NOMO-1 treated with dmso at 0.1 percent for 144 hours (cell line): ENCODE data around the gene CENPB.

Experiments used
- DNase-seq: peaks from one replicate; lab custom pipeline; 2025; ENCODE audit not compliant: unreplicated experiment; lab: John Stamatoyannopoulos, UW

CENPB gene

DNA sequence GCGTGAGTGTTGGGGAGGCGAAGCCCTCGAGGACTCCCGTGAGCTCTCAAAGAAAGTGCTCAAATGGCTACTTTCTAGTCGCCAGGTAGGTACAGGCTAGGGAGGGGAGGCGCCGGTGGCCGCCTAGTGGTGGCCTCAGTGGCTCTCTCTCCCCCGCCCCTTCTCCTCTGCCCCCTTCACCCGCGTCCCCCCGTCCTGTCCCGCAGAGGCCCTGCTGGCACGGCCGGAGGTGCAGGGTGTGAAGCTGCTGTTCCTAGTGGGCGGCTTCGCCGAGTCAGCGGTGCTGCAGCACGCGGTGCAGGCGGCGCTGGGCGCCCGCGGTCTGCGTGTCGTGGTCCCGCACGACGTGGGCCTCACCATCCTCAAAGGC is 35.2 kb downstream of the CENPB start:
- DNase-seq: no peak

DNA sequence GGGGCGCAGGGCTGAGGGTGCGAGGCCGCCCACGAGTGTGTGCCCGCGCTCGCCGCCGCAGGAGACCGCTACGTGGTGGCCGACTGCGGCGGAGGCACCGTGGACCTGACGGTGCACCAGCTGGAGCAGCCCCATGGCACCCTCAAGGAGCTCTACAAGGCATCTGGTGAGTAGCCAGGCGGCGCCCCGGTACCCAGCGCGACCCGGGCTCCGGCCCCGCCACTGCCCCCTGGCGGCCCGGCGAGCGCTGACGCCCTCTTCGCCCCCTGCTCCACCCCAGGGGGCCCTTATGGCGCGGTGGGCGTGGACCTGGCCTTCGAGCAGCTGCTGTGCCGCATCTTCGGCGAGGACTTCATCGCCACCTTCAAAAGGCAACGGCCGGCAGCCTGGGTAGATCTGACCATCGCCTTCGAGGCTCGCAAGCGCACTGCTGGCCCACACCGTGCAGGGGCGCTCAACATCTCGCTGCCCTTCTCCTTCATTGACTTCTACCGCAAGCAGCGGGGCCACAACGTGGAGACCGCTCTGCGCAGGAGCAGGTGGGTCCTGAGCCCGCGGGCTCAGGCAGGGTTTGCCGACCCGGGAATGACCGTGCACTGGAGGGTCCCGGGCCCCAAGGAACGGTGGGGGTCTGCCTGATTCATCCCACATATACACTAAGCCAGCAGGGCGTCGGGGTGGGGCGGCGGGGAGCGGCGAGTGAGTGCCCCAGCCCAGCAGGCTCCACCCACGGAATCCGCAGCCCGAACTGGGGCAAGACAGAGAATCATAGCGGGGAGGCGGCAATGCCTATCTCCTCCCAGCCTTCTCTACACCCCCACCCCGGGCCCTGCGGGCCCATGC is 36.6 kb downstream of the CENPB start:
- DNase-seq: no peak

DNA sequence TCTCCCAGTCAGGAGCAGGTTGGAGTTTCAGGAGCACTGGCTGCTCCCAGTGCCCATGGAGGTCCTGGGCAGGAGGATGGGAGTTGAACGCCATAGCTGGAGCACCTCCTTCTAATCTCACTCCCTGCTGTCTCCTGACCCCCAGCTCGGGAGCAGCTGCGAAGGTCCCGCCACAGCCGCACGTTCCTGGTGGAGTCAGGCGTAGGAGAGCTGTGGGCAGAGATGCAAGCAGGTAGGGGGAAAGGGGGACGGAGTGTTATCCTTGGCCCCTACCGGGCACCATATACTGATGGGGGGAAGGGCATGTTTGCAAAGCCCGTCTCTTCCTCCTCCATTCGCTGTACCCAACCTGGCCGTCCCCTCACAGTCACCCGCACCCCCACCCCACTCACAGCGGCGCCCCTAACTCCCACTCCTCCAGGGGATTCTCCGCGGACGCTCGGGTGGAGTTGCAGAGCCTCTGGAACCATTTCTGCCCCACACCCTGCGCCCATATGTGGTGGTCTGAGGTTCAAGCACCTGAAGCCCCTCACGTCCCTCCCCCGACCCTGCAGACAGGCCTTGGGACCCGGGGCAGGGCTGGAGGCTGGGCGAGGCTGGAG is 37.4 kb downstream of the CENPB start:
- DNase-seq: no peak

DNA sequence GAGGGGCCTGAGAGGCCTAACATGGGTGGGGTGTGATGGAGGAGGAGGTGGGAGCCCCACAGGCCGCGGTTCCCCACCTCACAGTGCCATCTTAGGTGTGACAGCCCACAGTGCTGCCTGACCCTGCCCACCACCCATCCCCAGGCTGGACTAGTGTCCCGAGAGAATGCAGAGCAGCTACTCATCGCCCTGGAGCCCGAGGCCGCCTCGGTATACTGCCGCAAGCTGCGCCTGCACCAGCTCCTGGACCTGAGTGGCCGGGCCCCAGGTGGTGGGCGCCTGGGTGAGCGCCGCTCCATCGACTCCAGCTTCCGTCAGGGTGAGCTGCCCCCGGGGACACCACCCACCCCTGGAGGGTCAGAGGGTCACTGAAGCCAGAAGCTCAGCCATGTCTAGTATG is 38.5 kb downstream of the CENPB start:
- DNase-seq: no peak

DNA sequence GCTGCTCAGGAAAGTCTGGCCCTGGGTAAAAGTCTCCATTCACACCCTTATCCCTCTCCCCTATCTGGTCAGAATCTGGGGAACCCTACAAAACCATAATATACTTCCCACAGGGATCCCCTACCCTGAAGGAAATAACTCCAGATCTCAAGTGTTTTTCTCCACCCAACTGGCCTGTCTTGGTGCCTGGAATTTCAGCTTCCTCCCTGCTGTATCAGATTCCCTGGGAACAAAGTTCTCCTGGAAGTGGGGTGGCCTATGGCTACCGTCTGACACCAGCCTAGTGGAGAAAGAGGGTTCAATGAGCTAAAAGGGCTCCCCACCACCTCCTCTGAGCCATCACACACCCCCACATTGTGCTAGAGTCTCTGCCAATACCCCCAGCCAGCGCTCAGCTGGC is 39.1 kb downstream of the CENPB start:
- no peak for DNase-seq

DNA sequence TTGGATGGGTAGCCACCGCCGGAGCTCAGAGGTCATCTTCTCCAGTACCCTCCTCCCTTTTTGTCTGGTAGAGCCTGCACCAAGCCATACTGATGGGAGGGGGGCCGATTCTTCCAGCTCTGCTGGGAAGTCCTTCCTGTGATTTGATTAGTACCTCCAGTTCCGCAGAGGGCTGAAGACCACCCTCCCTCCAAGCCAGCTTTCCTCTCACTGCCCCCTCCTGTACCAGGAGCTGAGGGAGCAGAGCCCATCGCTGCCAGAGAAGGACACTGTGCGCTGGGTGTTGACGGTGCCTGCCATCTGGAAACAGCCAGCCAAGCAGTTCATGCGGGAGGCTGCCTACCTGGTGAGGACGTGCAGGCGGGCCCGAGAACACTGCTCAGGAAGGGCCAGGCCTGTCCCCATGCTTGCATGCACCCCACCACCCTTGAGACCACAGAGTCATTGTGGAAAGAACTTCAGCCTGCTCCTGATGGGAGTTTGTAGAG is 40.8 kb downstream of the CENPB start:
- DNase-seq: no peak

DNA sequence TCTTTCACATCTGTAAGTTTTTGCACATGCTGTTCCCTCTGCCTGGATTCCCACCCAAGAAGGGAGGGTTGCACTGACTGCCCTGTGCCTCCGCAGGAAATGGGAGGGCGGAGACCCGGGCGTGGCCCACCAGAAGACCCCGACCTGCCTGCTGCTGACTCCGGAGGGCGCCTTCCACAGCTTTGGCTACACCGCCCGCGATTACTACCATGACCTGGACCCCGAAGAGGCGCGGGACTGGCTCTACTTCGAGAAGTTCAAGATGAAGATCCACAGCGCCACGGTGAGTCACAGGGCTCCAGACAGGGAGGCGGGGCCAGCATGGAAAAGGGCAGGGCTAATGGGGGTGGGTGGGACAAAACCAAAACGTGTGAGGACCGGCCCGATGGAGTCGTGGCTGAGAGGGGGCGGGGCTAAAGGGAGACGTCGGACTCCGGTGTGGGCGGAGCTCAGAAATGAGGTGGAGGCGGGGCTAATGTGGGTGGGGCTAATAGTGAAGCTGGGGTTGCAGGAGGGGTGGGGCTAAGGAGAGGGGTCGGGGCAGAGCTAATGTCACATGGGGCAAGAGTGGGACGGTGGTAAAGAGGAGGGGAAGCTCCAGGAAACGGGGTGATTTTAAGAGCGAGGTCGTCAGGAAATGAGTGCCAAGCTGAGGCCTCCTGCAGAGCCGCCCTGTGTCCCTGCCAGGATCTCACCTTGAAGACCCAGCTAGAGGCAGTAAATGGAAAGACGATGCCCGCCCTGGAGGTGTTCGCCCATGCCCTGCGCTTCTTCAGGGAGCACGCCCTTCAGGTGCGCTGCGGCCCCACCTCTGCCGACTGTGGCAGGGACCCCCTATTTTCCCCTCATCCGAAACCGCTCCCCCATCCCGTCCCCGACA is 41.5 kb downstream of the CENPB start:
- no peak for DNase-seq

DNA sequence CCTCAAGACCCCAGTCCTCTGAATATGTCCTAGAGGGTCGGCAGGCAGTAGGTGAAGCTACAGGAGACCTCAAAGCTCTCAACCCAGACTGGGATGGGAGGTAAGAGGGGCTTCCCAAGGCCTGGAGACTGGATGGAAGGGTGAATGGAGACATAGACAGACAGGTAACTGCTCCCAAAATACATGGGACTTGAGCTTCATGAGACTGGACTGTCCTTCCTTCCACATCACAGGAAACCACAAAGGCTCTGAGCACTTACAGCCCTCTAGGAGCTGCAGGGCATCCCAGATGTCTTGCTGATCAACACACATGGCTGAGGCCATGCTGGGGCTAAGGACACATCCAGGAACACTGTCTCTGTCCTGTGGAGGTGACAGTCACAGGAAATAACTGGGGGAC is 42.5 kb downstream of the CENPB start:
- DNase-seq: no peak

DNA sequence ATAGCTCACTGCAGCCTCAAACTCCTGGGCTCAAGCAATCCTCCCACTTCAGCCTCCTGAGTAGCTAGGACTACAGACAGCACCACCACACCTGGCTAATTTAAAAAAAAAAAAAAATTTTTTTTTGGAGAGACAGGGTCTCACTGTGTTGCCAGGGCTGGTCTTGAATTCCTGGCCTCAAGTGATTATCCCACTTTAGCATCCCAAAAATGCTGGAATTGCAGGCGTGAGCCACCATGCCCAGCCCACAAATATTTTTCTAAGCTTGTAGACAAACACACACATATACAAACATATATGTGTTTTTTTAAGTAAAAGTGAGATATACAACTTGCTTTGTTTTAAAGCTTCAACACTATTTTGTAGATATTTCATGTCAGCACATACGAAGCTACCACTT is 43.3 kb downstream of the CENPB start:
- no peak for DNase-seq

DNA sequence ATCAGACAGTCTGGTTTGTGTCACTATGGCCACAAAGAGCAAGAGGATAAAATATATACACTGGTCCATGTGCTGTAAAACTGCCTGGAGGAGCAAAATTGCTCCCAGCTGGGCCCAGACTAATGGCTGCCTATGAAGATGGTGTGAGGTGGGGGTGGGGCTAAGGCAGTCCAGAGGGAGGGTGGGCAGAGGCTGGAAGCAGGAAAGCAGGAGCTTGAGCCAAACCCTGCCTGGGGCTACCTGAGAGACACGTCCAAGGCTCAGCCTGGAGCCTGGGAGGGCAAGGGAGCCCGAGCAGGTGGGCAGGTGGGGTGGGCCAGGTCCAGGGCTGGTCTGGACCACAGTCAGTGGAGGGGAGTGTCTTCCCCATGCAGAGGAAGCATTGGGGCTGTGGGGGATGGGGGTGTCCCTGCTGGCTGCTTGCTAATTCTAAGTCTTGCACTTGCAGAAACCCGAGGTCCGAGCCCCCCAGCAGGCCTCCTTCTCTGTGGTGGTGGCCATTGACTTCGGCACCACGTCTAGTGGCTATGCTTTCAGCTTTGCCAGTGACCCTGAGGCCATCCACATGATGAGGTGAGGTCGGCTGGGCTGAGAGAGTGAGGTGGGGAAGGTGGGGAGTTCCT is 44.6 kb downstream of the CENPB start:
- DNase-seq: no peak

DNA sequence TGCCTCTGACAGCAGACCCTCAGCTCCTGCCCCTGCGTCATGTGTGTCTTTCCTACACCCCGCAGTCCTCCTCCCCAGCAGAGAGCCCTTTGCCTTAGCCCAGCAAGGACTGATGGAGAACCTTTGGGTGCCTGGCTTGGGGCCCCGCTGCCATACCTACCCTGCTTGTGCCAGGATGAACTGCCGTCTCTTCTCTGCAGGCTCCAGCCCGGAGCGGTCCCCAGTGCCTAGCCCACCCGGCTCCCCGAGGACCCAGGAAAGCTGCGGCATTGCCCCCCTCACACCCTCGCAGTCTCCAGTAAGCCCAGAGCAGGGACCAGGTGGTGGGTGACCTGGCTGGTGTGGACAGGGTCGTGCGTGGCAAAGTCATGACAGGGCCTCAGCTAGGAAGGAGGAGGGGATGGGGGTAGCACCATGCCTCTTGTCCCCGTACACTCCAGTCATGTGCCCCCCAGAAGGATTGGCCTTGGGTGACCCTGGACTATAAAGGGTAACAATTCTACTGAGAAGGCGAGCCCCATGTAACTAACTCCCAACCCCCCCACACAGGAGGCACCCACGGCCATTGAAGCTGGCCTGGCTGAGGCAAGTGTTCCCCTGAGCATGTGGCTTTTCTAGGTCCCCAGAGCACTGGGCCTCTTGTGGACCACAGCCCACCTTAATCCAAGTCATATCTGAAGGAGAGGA is 45.8 kb downstream of the CENPB start:
- DNase-seq: no peak

DNA sequence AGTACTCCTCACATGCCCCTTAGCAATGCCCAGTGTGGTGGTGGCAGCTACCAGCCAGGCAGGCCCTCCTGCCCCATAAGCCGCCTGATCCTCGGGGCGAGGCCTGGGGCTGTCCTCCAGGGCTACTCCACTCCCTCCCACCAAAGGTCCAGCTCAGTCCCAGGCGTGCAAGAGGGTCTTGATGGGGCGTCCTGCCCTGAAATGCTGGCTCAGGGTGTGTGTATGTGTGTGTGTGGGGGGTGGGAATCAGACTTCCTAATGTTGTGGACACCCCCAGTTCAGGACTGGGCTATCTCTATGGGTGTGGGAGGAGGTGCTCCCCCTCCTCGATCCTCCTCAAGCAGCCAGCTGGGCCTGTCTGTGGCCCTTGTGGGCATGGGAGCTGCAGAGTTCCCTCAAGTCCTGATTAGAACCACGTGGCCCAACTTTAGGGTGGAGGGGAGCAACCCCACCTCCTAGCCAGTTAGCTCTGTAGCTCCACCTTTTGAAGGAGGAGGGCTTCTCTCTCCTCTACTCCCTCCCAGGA is 46.6 kb downstream of the CENPB start:
- no peak for DNase-seq

DNA sequence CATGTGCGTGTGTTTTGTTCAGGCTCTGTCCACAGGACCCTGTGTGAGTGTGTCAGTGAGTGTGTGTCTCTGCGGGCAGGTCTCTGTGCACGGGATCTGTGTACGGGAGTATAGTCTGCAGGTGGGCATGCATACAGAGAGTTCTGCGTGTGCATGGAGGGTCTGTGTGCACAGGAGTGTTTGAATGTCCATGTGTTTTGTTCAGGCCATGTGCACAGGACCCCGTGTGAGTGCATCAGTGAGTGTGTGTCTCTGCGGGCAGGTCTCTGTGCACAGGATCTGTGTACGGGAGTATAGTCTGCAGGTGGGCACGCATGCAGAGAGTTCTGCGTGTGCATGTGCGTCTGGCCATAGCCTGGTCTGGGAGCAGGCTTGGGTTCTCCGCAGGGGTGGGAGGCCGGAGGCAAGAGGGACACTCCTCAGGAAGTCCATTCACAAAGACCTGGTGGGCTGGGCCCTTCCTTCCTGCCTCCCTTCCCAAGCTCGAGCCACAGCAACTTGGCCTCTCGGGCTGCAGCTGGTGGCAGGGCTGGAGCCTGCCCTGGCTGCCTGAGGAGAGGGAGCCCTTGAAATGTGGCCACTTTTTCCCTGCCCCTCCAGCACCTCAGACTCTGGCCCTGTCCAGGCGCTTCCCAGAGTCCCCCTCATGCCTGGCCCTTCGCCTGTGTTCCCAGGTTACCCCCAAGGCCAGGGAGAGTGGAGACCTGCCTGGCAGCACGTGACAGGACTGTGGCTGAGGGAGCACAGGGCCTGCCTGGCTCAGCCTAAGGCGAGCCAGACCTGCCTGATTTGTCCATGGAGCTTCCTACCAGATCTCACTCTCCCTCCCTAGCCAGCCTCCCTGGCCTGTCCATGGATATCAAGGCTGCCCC is 47.2 kb downstream of the CENPB start:
- no peak for DNase-seq

DNA sequence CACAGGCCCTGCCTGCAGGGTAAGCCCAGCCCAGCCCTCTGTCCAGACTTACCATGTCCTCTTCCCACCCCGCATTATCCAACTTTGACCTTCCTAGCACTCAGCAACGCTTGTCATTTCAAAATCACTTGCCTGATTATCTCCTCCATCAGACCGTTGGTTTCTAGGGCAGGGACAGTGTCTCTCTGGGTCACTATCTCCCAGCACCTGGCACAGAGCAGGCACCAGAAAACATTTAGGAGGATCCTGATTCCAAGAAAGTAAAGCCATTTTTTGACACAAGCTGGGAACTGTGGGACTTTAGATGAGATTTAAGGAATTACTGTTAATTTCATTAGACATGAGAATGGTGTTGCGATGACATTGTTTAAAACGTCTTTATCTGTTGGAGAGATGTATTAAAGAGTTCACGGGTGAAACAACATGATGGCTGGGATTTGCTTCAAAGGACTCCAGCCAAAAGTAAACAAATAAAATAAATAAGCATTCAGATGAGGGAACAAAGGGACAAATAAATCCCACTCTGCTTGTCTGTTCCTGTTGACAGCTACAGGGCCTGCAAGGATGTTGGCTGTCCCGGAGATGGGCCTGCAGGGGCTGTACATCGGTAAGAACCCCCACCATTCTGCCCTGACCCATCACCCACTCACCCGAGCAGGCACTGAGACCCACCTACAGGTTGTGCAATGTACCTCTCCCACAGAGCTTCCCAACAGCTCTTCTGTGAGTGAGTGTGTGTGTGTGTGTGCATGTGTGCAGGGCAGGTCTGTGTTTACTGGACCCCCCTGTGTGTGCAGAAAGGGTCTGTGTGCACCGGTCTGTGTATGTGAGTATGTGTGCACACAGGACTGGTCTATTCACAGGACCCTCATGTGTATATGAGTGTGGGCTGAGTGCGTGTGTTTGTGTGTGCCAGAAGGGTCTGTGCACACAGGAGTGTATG is 48.2 kb downstream of the CENPB start:
- DNase-seq: no peak

DNA sequence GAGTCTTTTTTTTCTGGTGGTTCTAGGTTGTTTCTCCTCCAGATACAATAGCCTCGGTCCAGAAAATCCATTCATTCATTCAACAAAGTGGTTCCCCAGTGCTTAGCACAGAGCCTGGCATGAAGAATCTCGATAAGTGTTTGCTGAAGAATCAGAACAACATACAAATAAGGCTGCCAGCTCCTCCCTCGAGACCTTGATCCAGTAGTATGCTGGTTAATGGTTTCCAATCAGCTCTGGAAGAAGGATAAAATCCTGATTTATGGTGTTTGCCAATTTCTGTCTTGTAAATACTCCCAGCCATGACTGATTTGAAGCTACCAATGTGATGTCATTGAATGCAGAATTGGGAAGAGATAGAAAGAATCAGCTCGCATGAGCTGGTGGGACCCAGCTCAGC is 50.8 kb downstream of the CENPB start:
- DNase-seq: no peak

DNA sequence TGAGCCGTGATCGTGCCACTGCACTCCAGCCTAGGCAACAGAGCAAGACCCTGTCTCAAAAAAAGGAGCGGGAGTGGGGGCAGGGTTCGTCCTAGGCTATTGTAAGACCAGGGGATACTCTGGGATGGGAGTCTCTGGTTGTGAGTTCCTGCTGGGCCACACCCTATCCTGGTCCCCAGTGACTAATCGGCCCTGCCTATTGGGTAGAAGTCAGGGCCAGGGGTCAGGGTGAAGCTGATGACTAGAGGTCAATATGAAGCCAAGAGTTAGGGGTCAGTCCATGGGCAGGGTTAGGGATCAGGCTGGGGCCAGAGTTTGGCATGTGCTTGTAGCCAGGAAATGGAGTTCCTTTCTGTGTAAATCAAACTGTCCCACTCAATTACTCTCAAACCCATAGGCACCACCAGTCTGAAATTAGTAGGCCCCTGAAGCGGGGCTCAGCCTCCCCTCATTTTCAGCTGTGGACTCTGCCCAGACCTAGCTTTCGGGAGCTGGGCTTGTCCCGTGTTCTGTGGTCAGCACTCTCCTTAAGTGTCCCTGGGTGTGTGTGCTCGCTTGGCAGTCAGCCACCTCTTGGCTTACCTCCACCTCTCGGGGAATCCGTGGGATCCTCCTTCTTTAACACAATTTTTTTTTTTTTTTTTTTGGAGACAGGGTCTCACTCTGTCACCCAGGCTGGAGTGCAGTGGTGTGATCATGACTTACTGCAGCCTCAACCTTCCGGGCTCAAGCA is 52.3 kb downstream of the CENPB start:
- DNase-seq: no peak
